Measurements from ENCODE around the gene RAD17. TPM values are rescaled to one million over a fixed set of nuclear protein-coding genes. Genes with fewer than 3 reads are reported as not detected.

The RAD17 gene
- 24.8 and 29.7 TPM in 2 replicates for total RNA-seq

DNA sequence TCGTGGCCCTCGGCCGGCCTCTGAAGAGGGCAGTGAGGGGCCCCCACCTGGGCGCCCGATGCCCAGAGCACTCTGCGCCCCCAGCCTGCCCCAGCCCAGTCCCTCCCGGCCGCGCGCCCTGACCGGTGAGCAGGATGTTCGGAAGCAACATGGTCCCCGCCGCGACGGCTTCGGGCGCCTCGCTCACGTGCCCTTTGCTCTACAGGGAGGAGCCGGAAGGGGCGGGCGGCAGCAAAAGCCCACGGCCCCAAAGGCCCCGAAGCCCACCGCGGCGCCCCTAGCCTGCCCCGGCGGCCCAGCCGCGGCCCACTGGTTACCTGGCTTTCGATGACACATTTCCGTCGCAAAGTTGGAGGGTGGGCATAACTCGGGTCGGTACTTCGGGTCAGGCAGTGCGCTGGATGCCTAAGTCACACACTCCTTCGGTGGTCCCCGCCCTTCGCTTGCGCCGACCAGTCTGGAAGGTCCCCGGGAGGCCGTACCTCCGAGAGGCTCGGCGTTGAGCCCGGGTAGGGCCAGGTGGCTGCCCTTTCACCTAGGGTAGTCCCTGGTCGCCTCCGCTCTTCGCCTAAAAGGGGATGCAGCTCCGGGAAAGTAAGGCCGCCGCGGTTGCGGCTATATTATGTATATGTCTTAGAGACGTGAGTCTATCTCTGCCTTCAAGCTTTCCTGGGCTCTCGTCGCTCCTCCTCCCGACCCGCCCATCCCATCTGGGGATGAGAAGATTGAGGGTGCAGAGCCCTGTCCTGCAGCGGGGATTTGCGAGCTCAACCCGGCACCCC lies at the start of gene RAD17, which contains the start of the genes AK6 and TAF9:
Gene RAD17 (plus strand): TSS at position 479 of the 782 bp plus-strand sequence. CDS start 2,391 bp downstream, outside the sequence.
Gene AK6 (minus strand): TSS at position 181 of the 782 bp plus-strand sequence. CDS start 30 bp downstream, at position 151.
Gene TAF9 (minus strand): TSS at position 181 of the 782 bp plus-strand sequence. CDS start 3,783 bp downstream, outside the sequence.

DNA sequence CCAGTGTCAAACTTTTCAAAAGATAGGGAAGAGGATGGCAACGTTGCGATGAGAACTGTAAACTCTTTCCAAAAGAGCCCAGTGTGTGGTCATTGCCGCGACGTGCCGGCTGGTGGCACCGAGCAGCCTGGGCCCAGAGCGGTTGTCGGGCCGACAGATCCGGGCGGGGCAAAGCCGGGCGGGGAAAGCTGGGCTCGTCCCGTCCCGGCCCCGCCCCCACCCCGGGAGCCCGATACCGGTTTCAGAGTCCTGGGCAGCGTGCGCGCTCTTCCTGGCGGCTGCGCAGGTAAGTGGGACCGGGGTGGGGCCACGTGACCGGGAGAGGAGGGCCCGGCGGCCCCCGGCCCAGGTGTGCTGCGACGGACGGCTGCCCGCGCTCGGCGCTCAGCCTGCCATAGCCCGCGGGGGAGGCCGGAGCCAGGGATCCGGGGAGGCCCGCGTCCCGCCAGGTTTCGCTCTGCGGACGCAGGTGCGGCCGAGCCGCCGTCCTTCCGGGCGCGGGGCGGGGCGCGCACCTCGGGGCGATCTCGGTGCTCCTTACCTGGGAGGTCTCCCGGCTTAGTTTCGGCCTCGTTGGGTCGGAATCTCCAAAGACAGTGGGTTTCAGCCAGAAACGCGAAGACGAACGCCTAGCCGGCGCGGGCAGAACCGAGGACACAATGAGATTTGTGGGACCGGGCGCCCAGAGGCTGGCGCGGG lies 45.4 kb downstream of the RAD17 start, which contains the start of gene MARVELD2:
Gene MARVELD2 (plus strand): TSS at position 232 of the 699 bp plus-strand sequence. CDS start 4,270 bp downstream, outside the sequence.

Other genes starting within 250 kb of the RAD17 start
- 7.2 and 10.8 TPM in 2 replicates for gene CCNB1, start 202.7 kb upstream of the RAD17 start, total RNA-seq
- gene CENPH, start 180.2 kb upstream of the RAD17 start, total RNA-seq: 2.9 and 6.2 TPM in 2 replicates
- gene CDK7, start 134.9 kb upstream of the RAD17 start, total RNA-seq: 46.8 and 61.9 TPM in 2 replicates
- 5.8 and 11.3 TPM in 2 replicates for gene CCDC125, start 37.0 kb upstream of the RAD17 start, total RNA-seq
- gene AK6, start 298 bp upstream of the RAD17 start, total RNA-seq: 42.7 and 80.4 TPM in 2 replicates
- 102 and 108 TPM in 2 replicates for gene TAF9, start 298 bp upstream of the RAD17 start, total RNA-seq
- gene MARVELD2, start 45.3 kb downstream of the RAD17 start, total RNA-seq: 42.0 and 53.6 TPM in 2 replicates
- 67.5 and 148 TPM in 2 replicates for gene OCLN, start 123.0 kb downstream of the RAD17 start, total RNA-seq
- gene GTF2H2C, start 190.4 kb downstream of the RAD17 start, total RNA-seq: 33.8 and 51.5 TPM in 2 replicates

Data from nasal cavity respiratory epithelium epithelial cell of viscerocranial mucosa (primary cell).